B cell (primary cell): ENCODE data around the gene SLC25A5. TPM values are rescaled to one million over a fixed set of nuclear protein-coding genes. Genes with fewer than 3 reads are reported as not detected.
"Not testable (repeated sequence)": the region's sequence is repeated elsewhere in the genome, so short reads cannot be mapped to it uniquely, and the experiment has no call there.

ENCODE experiments used
- ATAC-seq: fragments of 200-7000 bp; cut with Tn5 transposase; one replicate; pipeline ENCODE4 v1.10.0; 2021; ENCODE audit warnings: low read depth, mild to moderate bottlenecking, moderate number of reproducible peaks, moderate library complexity
- CTCF ChIA-PET: fragments of 350-600 bp; sonication (Branson Sonifier 250); formaldehyde crosslinking; loops from one replicate; lab custom pipeline; 2021; ENCODE audit warnings: antibody characterized with exemption, inconsistent platforms; lab: Charles Lee
- POLR2A ChIA-PET: fragments of 350-600 bp; sonication (Branson Sonifier 250); formaldehyde crosslinking; loops from one replicate; lab custom pipeline; 2021; ENCODE audit warnings: antibody characterized with exemption; lab: Charles Lee
- DNase-seq: peaks from one replicate; pipeline ENCODE4 v3.0.0; 2013
- H2AFZ ChIP-seq: 2 replicates; pipeline ENCODE4 v1.6.1; 2012; ENCODE audit warnings: mild to moderate bottlenecking, low read depth, low read length; ENCODE audit not compliant: insufficient read depth, poor library complexity, severe bottlenecking
- H3K27ac ChIP-seq, 2 donors: 1 replicate in 1 of 2; 2 replicates in 1 of 2; pipeline ENCODE4 v1.5.1; 2012 to 2013; ENCODE audit warnings: low read length in 2 of 2, mild to moderate bottlenecking in 2 of 2, moderate library complexity in 1 of 2
- H3K27me3 ChIP-seq, 4 experiments: fragments of 200-600 bp in 1 of 4; sonication (generic) in 1 of 4; replicated peaks in 1 of 4; 1 replicate in 2 of 4; 2 replicates in 2 of 4; pipeline versions ENCODE4 v1.6.1 to v1.7.0; 2013 to 2016; ENCODE audit warnings: low read length in 3 of 4, mild to moderate bottlenecking in 2 of 4, mixed read lengths in 1 of 4, moderate library complexity in 1 of 4; ENCODE audit not compliant: insufficient read depth in 4 of 4, control insufficient read depth in 3 of 4; ENCODE audit errors: control extremely low read depth in 1 of 4
- H3K36me3 ChIP-seq, 2 experiments: replicated peaks in 1 of 2; 1 replicate in 1 of 2; 2 replicates in 1 of 2; pipeline versions ENCODE4 v1.6.1 to v1.7.1; 2013; ENCODE audit warnings: low read length in 1 of 2; ENCODE audit not compliant: insufficient read depth in 2 of 2, control insufficient read depth in 1 of 2; ENCODE audit errors: control extremely low read depth in 1 of 2, extremely low read depth in 1 of 2
- H3K4me1 ChIP-seq, 2 donors: fragments of 200-600 bp in 1 of 2; sonication (generic) in 1 of 2; 1 replicate in 1 of 2; 2 replicates in 1 of 2; pipeline versions ENCODE4 v1.5.1 to v1.6.1; 2013 to 2017; ENCODE audit warnings: low read length in 2 of 2; ENCODE audit not compliant: control insufficient read depth in 2 of 2, insufficient read depth in 2 of 2
- H3K4me2 ChIP-seq: replicated peaks from 2 replicates; pipeline ENCODE3; 2012; ENCODE audit warnings: mild to moderate bottlenecking, low read depth, low read length; ENCODE audit not compliant: poor library complexity, severe bottlenecking
- H3K4me3 ChIP-seq, 5 experiments: fragments of 200-600 bp in 1 of 5; sonication (generic) in 1 of 5; 1 replicate in 3 of 5; 2 replicates in 2 of 5; pipeline versions ENCODE4 v1.5.1 to v1.7.0; 2011 to 2016; ENCODE audit warnings: low read length in 4 of 5, mild to moderate bottlenecking in 4 of 5, low read depth in 2 of 5, control low read depth in 1 of 5, moderate library complexity in 1 of 5; ENCODE audit not compliant: insufficient read depth in 1 of 5; ENCODE audit errors: control extremely low read depth in 1 of 5, extremely low read depth in 1 of 5
- H3K79me2 ChIP-seq: fragments of 200-600 bp; sonication (generic); one replicate; pipeline ENCODE4 v1.6.0; 2016; ENCODE audit warnings: low read length; ENCODE audit not compliant: control insufficient read depth, insufficient read depth
- H3K9ac ChIP-seq: fragments of 200-600 bp; sonication (generic); 2 replicates; pipeline ENCODE4 v1.6.1; 2017; ENCODE audit warnings: mild to moderate bottlenecking, low read length, moderate library complexity
- H3K9me3 ChIP-seq, 3 donors: one replicate each; pipeline versions ENCODE4 v1.6.1 to v1.7.1; 2013; ENCODE audit warnings: low read length in 2 of 3; ENCODE audit not compliant: control insufficient read depth in 2 of 3, insufficient read depth in 1 of 3; ENCODE audit errors: control extremely low read depth in 1 of 3
- H4K20me1 ChIP-seq: 2 replicates; pipeline ENCODE4 v1.6.0; 2012; ENCODE audit warnings: mild to moderate bottlenecking, low read length; ENCODE audit not compliant: insufficient read depth, control insufficient read depth, poor library complexity, severe bottlenecking
- H3K27ac Mint-ChIP-seq: one replicate; pipeline ENCODE4 v1.8.0; 2021; ENCODE audit warnings: mixed read lengths
- H3K27me3 Mint-ChIP-seq: one replicate; pipeline ENCODE4 v1.8.0; 2021; ENCODE audit warnings: mixed read lengths
- H3K4me1 Mint-ChIP-seq: one replicate; pipeline ENCODE4 v1.8.0; 2021; ENCODE audit warnings: mixed read lengths
- H3K4me3 Mint-ChIP-seq: one replicate; pipeline ENCODE4 v1.8.0; 2021; ENCODE audit warnings: mixed read lengths
- H3K9me3 Mint-ChIP-seq: one replicate; pipeline ENCODE4 v1.8.0; 2022; ENCODE audit warnings: mixed read lengths; ENCODE audit not compliant: insufficient read depth
- CTCF ChIP-seq: fragments of 200-600 bp; IDR thresholded peaks from one replicate; pipeline ENCODE4 v1.8.0; 2022; ENCODE audit warnings: antibody characterized with exemption, mild to moderate bottlenecking
- EZH2 ChIP-seq: IDR thresholded peaks from 2 replicates; pipeline ENCODE4 v1.6.1; 2012; ENCODE audit warnings: borderline replicate concordance, low read depth, mild to moderate bottlenecking, moderate library complexity, low read length; ENCODE audit not compliant: insufficient read depth, poor library complexity, severe bottlenecking
- WGBS: methylation state at CpG from one replicate; pipeline ENCODE4 v1.1.5; 2013; ENCODE audit warnings: missing lambda C conversion rate; ENCODE audit not compliant: insufficient coverage; 5-methylcytosine and 5-hydroxymethylcytosine counted together
- intact Hi-C: fragments of 100-400 bp; cut with micrococcal nuclease; formaldehyde crosslinking; loops from one replicate; pipeline ENCODE4 v1.10.0; 2022
- polyA plus RNA-seq: library from polyadenylated mRNA; depleted of rRNA; stranded (reverse); fragments of >200 nt; gene quantifications from 2 replicates; pipeline ENCODE4 v1.2.3, GENCODE V29; 2012
- total RNA-seq, 2 donors: library from RNA; stranded (reverse); fragments of 120-200 nt in 1 of 2; gene quantifications; 1 replicate in 1 of 2; 2 replicates in 1 of 2; pipeline versions ENCODE4 v1.2.3 to v1.2.4, GENCODE V29; 2013 to 2022

The SLC25A5 gene
- total and polyA plus RNA-seq, 2 donors (not counting 1 experiment from before 2014, with no cell fraction given), result 142 to 443 TPM

DNA sequence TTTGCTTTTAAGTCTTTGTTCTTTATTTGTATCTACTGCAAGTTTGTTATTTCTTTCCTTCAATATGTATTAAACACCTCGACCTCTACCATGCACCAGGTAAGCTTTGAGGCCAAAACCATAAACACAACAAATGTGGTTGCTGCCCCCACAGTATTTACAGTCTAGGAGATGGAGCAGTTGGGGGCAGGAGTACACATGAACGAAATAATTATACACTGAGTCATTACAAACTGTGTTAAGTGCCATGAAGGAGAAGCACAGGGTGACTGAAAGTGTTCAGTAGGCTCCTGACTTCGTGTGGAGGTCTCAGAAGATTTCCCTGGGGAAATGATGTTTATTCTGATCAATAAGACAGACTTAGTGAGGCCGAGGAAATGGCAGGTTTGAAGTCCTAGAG is 38.8 kb upstream of the SLC25A5 start:
- Histone ChIP-seq H3K4me2 (no peak overlapping the region), H3K27ac (no peak overlapping the region), H4K20me1 (no peaks in the 10 kb centered on the region), H3K9ac (no peak overlapping the region), H3K36me3 (no peaks in the 10 kb centered on the region), H3K9me3 (no peaks in the 10 kb centered on the region), H3K79me2 (peaks cover 5% of the 10 kb centered on the region), H2AFZ (no peak overlapping the region), H3K27me3 (no peaks in the 10 kb centered on the region), H3K4me1 (peaks cover 23% of the 10 kb centered on the region in 2 donors), H3K4me3 (no peak overlapping the region)
- TF ChIP-seq EZH2, result no peak
- no peak for TF ChIP-seq CTCF
- CTCF ChIA-PET, result no interaction called here
- Mint-ChIP-seq H3K27ac (no peak overlapping the region), H3K27me3 (no peaks in the 10 kb centered on the region), H3K4me1 (peaks cover 30% of the 10 kb centered on the region), H3K4me3 (no peak overlapping the region), H3K9me3 (no peaks in the 10 kb centered on the region)
- WGBS, result 75% methylated on average over 1 of the region's 4 CpGs
- DNase-seq (no peak), ATAC-seq (no peak)
- intact Hi-C loops, result no loop called here
- POLR2A ChIA-PET, result interaction anchor here (0.7 kb wide), 1 partner anchor 160 kb away, joined by 3 read pairs; no protein-coding TSS in a partner anchor

GRCh38 chrX:119441295-119441694 is 26.9 kb upstream of the SLC25A5 start:
- H3K9ac ChIP-seq, H3K9me3 Mint-ChIP-seq, ATAC-seq, H3K27ac ChIP-seq, H3K4me3 ChIP-seq, H3K4me3 Mint-ChIP-seq, H3K27me3 ChIP-seq, DNase-seq, H4K20me1 ChIP-seq, H3K4me1 ChIP-seq, H2AFZ ChIP-seq, H3K79me2 ChIP-seq, H3K9me3 ChIP-seq, intact Hi-C loops, H3K4me1 Mint-ChIP-seq, H3K27me3 Mint-ChIP-seq, POLR2A ChIA-PET, CTCF ChIA-PET, H3K4me2 ChIP-seq, H3K27ac Mint-ChIP-seq, H3K36me3 ChIP-seq: not testable (repeated sequence)
- WGBS, result no CpG with 5 or more reads among the region's 17 CpGs
